Amygdala (tissue), 56 donors: ENCODE data around the gene GAMT.
A peak's percentile ranks its signal among the peaks of the same experiment; 100 is the strongest.
"Not testable (repeated sequence)": the region's sequence is repeated elsewhere in the genome, so short reads cannot be mapped to it uniquely, and the experiment has no call there.

Experiments
- DNase-seq, 56 donors: peaks; one replicate each; lab custom pipeline; 2025; lab: John Stamatoyannopoulos, UW

Gene GAMT

DNA sequence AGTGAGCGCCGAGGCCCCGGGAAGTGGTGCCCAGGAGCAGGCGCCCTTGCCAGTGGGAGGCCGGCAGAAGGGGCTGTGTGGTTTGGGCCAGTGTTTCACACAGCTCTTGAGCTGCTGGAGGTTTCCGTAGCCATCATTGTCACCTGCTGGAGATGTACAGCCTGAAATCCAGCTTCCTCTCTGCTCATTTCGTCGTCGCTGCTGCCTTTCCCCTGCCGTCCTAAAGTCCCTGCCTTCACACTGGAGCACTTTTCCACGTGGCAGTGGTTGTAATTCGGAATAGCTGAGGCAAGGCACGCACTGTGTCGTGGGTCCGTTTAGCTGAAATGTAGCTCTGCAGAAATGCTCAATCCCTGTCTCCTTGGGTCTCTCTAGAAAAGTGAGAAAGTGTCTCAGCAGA is 19.2 kb upstream of the GAMT start:
- no peak for DNase-seq

DNA sequence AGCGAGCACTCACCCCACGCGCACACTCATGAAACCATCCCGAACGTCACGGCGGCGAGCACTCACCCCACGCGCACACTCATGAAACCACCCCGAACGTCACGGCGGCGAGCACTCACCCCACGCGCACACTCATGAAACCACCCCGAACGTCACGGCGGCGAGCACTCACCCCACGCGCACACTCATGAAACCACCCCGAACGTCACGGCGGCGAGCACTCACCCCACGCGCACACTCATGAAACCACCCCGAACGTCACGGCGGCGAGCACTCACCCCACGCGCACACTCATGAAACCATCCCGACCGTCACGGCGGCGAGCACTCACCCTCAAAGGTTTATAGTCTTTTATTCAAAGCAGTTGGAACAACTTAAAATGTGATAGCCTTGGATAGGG is 18.7 kb upstream of the GAMT start:
- DNase-seq, result not testable (repeated sequence)

DNA sequence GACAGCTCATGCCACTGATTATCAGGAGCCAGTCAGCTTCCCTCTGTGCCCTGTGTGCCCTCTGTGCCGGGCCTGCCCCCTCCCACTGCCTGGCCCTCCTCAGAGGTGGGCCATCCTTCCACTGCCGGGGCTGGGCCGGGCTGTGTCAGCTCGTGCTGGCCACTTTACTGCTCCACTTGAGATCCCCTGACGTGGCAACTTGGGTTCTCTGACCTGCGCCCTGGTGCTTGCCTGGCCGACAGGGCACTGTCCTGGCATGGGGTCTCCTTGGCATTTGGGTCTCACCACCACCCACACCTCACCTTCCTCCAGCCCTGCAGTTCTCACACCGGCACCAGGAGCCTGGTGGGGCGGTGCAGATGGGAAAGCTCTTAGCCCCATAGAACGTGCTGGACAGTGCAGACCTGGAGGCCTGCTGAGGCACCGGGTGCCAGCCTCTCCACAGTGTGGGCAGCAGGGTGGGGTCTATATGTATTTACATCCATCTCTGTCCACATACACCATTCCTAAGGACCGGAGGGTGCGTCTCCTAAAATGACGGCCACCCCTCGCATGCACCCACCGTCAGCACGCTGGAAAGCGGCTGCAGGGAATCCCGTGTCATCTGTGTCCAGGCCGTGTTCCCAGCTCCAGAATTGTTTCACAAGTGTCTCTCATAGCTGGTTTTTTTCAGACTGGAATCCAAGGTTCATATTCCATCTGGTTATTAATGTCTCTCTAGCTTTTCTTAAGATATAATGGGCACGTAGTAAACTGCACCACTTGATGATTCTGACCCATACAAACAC is 17.8 kb upstream of the GAMT start:
- no peak for DNase-seq

DNA sequence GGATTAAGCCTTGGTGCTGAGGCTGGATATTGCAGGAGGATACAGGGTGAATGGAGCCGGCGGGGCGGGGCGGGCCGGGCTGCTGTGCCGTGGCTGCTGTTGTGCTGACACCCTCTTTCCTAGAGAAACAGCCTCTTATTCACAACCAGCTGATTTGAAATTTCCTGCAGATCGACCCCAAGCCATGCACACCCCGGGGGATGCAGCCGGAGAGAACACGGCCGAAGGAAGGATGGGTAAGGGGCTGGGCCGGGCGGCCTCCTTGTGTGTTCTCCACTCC is 17.1 kb upstream of the GAMT start:
- DNase-seq, result no peak

DNA sequence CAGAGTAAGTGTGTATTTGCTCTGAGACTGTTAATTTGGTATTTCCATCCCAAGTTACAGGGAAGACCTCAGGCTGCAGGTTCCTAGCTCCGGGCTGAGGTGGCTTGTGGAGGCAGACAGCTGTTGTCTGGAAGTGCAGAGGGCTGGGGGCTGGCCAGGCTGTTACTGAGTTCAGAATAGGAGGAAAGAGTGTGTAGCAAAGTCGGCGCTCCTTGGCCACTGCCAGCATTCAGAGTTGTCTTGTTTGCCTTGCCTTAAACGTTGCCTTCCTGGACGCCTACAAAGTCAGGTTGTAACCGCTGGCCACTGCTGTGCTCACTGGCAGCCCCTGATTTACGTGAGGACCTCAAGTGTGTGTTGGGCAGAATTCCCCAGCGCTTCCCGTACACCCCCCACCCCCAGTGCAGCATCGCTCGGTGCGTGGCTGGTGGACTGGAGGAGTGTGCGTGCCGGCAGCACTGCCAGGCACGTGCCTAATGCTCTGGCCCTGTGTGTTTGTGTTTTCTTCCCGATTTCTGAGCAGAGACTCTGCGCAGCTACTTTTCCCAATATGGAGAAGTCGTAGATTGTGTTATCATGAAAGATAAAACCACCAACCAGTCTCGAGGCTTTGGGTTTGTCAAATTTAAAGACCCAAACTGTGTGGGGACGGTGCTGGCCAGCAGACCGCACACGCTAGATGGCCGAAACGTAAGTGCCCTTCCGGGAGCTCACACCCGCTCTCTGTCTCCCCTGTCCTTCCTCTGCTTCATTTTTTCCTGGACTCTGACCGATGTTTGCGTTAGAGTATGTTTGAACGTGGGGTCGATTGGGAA is 16.5 kb upstream of the GAMT start:
- peak in 10 of 56 donors; percentile 11 to 59 (median 28) for DNase-seq

DNA sequence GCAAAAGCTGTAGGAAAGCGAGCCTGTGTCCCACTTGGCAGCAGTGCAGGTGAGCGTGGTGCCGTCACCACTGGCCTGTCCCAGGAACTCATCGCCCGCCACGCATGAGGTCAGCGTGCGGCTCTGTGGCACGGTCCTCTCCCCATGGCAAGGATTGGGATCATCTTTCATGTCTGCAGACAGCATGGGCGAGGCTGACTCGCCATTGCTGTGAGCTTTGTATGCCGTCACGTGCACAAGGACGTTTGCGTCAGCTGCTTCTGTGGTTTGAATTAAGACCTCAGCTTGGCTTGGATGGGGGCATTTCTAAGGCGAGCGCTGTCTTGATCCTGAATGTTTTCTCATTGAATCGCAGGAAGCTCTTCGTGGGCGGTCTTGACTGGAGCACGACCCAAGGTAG is 15.8 kb upstream of the GAMT start:
- DNase-seq, result peak in 13 of 56 donors; percentile 15 to 64 (median 39)

DNA sequence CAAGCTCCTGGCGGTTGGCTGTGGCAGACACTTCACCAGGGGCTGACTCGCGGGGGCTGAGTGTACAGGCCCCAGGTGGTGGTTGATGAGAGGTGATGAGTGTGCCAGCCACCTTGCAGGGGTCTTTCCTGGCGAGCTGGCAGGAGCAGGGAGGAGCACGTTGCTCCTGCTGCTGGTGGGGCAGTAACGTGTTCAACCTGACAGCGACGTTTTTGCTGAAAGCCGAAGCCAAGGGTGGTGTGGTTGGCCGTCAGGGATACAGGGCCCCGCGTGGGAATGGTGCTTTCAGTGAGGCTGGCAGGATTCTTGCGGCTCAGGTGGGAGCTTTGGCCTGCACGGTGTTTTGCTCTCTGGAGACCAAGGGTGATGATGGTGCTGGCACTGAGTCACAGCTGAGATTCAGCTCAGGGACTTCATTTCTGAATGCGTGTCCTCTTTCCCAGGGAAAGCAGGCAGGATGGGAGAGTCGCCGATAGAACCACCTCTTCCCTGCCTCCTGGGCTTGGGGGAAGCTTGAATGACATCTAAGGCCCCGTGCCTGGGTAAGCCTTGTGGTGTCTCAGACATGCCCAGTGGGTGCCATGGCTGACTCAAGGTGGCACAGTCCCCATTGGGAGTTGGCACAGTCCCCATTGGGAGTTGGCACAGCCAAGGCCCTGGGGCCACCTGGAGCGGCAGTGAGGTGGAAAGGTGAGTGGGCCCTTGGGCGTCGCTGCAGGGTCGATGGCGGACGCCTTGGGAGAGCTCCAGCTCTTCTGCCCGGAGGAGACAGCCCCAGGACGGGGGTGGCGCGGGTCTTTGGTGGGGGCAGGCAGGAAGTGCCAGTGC is 14.9 kb upstream of the GAMT start:
- DNase-seq, result peak in 3 of 56 donors; percentile 19 to 42 (median 40)

DNA sequence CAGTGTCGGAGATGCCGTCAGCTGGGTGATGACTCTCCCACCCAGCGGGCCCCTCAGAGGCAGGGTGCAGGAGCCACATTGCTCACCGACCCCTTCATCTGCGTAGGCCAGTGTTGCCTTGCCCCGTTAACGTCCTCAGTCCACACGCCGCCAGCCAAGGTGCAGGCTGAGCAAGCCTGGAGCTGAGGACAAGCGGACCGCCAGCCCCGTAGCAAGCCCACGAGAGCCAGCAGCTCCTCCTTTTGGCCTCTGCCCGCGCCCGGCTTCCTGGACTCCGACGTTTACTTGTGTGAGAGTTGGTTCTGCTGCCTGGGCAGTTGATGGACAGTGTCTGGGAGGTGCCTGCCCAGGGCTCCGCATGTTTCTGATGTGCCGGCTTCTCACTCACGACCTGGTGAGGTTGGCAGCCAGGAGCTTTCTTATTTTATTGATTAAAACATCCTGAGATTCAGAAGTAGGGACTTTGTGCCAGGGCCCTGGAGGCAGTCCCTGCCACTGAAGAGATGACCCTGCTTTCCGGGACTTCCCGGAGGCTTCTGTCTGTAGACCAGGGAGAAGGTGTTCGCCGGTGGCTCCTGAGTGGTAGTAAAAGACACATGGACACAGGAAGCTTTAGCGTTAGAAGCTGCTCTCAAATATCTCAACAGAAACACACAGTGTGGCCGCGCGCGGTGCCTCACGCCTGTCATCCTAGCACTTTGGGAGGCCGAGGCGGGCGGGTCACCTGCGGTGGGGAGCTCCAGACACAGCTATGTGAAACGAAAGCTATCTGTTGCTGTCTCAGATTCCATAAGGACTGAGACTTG is 11.9 kb upstream of the GAMT start:
- peak in 1 of 56 donors; percentile 17 for DNase-seq

DNA sequence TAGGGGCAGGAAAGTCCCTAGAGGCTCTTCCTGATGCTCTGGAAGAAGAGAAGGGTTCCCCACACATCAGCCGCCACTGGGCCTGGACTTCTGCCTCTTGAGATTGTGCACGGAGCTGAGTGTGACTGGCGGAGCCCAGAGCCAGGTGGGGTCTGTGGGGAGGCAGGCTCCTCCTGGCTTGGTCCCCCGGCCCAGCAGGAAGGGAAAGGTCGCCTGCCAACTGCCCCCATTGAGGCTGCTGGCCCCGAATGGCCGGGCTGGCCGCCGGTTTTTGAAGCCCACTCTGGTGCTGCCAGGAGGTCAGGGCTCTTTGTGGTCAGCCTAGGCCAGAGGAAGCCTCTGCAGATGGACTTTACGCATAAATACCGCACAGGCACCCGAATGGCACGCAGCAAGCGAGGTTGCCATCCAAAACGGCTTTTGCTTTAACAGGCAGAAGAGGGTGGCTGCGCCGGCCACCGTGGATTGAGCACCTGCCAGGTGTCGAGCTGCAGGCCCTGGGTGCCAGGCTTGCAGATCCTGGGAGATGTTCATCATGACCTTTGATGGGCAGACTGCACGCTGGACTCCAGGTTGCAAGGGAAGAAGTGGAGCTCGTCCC is 11.1 kb upstream of the GAMT start:
- no peak for DNase-seq

DNA sequence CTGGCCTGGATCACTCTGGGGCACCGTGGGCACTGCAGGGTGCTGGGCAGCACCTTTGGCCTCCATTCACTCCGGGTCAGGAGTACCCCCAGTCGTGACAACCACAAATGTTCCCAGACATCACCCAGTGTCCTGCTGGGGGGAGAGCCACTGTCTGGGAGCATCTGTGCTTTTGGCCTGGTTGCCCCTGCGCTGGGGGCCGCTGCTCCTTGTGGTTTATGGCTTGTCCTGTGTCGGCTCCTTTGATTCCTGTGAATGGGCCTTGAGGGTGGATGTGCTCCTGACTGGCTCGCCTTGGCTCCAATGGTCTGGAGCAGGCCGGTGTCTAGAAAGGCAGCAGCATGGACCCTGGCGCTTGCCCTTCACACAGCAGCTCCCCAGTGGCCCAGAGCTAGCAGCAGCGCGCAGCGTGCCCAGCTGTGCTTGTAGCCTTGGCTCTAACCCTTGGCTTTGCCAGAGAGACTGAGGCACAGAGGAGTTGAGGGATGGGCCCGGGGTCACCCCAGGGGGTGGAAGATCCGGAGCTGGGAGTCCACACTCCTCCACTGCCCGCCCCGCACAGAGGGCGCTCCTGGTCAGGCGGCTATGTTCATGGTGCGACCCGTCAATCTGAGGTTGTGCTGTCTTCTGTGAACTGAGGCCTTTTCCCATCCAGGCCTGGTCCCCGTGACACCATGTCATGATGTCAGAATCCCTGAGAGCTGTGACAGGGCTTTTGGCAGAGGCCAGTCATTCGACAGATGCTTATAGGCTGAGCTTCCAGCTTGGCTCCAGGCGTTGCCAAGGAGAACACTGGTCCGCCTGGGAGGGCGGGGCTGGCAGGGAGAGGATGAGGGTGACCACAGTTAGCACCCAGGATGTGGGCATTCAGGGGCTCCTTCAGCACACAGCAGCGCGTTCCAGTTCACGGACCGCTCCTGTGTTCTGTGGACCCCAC is 10.2 kb upstream of the GAMT start:
- DNase-seq, result peak in 55 of 56 donors; percentile 19 to 98 (median 86)

DNA sequence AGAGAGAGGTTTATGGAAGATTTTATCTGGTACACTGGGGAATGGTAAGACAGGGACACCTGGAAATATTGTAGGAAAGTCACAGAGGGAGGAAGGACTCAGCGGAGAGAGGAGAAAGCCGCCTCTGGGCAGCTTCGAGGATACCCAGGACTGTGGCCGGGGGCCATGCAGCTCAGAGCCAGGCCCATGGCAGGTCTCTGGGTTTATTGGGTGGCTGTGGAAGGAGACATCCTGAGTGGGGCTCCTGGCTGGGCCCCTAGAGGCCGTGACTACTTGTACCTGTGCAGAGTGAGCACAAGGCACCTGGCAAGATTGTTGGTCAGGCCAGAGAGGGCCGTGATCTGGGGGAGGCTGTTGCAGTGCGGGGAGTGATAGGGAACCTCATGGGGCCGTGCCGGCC is 9.4 kb upstream of the GAMT start:
- DNase-seq, result no peak

DNA sequence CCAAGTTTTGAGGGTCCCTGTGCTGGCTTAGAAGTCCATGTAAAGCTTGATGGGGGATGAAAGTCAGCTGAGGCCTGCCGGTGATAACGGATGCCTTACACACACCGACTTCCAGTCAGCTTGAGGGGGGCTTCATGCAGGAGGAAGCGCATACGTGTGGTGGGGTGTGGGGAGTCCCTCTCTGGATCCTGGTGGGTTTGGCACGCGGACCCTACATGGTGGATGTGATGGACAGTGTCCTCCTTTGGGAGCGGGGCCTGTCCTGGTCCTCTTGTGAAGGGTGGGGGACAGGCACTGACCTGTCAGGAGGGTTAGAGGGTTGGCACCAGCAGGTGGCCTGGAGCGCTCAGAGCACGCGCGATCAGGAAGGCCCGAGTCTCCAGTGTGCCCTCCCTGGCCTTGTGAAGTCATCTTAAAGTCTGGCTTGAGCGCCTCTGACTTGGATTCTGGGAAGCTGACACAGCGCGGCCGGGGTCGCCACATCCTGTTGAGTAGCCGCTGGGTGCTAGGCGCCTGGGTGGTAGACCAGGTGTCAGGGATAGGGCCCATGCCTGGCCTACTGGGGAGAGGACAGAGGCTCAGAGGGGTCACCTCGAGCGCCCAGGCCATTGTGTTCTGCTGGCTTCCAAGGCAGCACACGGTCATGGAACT is 8.9 kb upstream of the GAMT start:
- no peak for DNase-seq

DNA sequence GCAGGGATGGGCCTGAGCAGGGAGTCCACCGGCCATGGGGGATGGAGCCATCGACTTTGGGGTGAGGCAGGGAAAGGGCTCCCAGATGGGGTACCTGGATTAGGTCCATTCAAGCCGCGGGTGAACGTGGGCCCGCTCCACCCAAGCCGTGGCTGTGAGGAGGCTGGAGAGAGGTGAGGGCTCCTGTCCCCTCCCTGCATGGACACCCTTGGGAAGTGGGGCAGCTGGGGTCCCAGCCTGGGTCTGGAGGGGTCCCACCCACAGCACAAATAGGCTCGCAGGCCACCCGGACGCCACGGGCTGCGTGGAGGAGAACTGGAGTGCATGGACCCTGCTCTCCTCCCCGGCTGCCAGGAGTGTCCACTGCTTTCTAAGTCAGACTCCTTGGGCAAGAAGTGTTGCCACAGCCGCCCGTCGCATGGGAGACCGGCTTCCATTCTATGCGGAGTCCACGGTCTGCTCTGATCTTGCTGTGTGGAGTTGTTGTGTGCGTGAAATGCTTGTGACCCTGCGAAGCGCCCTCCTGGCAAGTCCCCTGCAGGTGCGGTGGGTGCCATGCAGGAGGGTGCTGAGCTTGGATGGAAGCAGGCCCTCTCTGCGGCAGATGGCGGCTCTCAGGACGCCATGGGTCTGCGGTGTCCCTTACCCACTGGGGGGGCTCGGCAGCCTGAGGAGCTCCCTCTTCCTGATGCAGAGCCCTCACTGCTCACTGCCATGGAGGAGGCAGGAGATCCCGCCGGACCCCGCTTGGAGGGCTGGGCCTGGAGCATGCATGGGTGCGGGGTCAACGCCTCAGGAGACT is 8.1 kb upstream of the GAMT start:
- no peak for DNase-seq

DNA sequence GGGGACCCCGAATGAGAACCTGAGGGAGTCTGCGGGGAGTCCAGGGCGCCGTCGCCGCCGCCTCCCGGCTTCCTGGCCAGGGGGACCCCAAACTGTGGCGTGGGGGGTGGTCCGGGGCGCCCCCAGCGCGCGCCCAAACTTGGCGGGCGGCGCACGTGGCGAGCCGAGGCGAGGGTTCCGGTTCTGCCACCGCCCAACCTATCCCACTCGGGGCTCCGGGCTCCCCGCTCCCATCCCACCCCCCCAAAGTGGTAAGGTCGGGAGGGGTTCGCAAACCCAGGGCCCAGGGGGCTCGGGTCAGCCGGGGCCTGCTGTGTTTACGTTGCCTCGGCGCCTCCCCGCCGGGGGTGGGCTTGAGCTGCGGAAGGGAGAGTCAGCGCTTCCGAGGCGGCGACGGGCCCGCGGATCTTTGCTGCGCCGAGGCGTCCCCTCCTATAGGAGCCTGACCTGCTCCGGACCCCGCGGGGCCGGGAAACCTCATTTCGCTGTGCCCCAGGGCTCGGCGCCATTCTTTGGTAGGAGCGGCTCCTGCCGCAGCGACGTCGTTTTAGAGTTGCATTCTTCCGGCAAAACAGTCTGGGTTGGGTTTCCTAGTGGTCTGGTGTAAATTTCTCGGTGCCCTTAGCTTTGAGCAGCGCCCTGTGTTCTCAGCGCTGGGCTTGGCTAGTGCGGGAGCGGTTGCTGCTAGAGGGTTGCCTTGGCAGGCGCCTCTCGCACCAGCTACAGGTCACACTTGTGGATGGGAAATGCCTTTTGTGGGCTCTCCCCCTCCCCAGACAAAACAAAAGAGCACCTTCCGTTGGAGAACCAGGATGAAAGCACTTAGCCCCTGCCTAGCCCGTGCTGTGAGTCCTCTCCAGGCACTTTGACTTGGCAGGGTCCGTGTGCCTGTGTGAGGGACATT is 7.2 kb upstream of the GAMT start:
- DNase-seq, result peak in 8 of 56 donors; percentile 16 to 40 (median 33)

DNA sequence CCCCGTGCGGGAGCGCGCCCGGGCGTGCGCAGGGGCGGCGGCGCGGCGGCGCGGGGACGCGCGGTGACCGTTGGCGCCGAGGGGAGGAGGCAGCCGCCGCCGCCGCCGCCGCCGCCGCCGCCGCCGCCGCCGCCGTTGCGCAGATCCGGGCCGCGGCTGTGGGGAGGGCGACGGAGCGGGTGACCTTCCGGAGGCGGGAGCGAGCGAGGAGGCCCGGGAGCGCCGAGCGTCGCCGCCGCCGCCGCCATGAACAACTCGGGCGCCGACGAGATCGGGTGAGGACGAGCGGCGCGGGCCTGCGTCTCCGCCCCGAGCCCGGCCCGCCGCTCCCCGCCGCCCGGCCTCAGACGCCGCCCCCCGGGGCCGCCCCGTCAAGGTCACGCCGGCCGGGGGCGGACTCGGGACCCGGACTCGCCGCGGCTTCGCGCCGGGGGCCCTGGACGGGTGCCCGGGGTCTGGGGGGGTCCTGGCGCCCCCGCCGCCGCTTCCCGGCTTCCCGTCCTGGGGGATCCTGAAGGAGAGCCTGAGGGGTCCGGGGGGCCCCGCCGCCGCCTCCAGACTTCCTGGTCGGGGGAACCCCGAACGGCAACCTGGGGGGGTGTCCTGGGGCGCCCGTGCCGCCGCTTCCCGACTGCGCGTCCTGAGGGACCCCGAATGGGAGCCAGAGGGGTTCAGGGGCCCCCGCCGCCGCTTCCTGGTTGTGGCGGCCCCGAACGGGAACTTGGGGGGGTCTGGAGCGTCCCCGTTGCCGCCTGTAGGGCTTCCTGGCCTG is 6.4 kb upstream of the GAMT start, which contains the start of gene DAZAP1:
DAZAP1 (plus strand) TSS at position 59 of the 772 bp plus-strand sequence; CDS start at position 247, 188 bp downstream.
- DNase-seq, result no peak
